ENCODE results near the gene PKHD1.

DNA sequence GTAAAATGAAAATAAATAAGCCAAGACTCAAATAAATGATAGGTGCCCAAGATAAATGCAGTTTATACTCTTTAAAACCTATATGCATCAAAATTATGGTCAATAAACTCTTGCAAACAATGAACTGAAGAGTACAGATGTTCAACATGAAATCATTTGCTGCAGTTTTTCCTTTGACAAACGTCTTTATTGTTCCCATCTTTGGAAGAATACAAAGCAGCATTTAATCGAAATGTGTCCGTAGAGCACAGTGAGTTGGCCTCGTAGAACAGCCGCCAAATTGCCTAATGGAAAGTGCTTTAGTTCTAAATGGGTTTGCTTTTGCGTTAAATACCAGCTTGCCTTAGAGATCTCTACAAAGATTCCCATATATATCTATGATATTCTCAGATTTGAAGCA is 447.4 kb downstream of the PKHD1 start:
- no peak for TF ChIP-seq HDGF (IDR thresholded peaks at IDR 0.05; ENCODE audit: borderline replicate concordance)
- TF ChIP-seq SP1 (IDR thresholded peaks at IDR 0.05): no peak
- TF ChIP-seq TARDBP (IDR thresholded peaks at IDR 0.05): no peak
